Upper lobe of left lung (tissue), 6 donors: ENCODE data around the gene SUFU. TPM values are rescaled to one million over a fixed set of nuclear protein-coding genes. Genes with fewer than 3 reads are reported as not detected.

ENCODE experiments used
- ATAC-seq, 2 donors: fragments of 200-7000 bp; cut with Tn5 transposase; one replicate each; pipeline ENCODE4 v1.9.1; 2022; ENCODE audit warnings: mild to moderate bottlenecking in 2 of 2, moderate library complexity in 2 of 2; ENCODE audit not compliant: low FRiP score in 2 of 2
- DNase-seq, 2 donors: peaks; one replicate each; pipeline ENCODE4 v3.0.0-alpha.2; 2019 to 2020
- H3K27ac ChIP-seq, 4 donors: fragments of 200-600 bp; sonication (generic); one replicate each; pipeline ENCODE4 v1.5.1; 2016 to 2019
- H3K27me3 ChIP-seq, 4 donors: fragments of 200-600 bp; sonication (generic); one replicate each; pipeline ENCODE4 v1.5.1; 2017 to 2019
- H3K36me3 ChIP-seq, 4 donors: fragments of 200-600 bp; sonication (generic); one replicate each; pipeline ENCODE4 v1.5.1; 2016 to 2019
- H3K4me1 ChIP-seq, 4 donors: fragments of 200-600 bp; sonication (generic); one replicate each; pipeline ENCODE4 v1.5.1; 2018 to 2019
- H3K4me3 ChIP-seq, 4 donors: fragments of 200-600 bp; sonication (generic); one replicate each; pipeline ENCODE4 v1.5.1; 2017 to 2019; ENCODE audit warnings: mild to moderate bottlenecking in 2 of 4, moderate library complexity in 1 of 4
- H3K9me3 ChIP-seq, 4 donors: fragments of 200-600 bp; sonication (generic); one replicate each; pipeline ENCODE4 v1.5.1; 2018 to 2019
- CTCF ChIP-seq, 6 experiments: fragments of 450-650 bp in 4 of 6; fragments of 200-600 bp in 2 of 6; sonication (generic) in 2 of 6; IDR thresholded peaks; one replicate each; pipeline ENCODE4 v1.5.1; 2016 to 2019; ENCODE audit warnings: antibody characterized with exemption in 6 of 6
- EP300 ChIP-seq, 4 donors: sonication (generic); formaldehyde crosslinking; IDR thresholded peaks; one replicate each; pipeline ENCODE4 v1.5.1; 2017; ENCODE audit warnings: antibody characterized with exemption in 4 of 4, control low read depth in 2 of 4
- POLR2A ChIP-seq, 4 donors: fragments of 450-650 bp; IDR thresholded peaks; one replicate each; pipeline ENCODE4 v1.5.1; 2016 to 2017; ENCODE audit warnings: antibody characterized with exemption in 4 of 4, mild to moderate bottlenecking in 2 of 4
- POLR2AphosphoS5 ChIP-seq, 2 donors: sonication (generic); formaldehyde crosslinking; IDR thresholded peaks; one replicate each; pipeline ENCODE4 v1.5.1; 2017; ENCODE audit warnings: antibody characterized with exemption in 2 of 2
- WGBS, 2 donors: methylation state at CpG; one replicate each; pipeline ENCODE4 v1.1.5; 2017 to 2018; 5-methylcytosine and 5-hydroxymethylcytosine counted together
- total RNA-seq, 6 donors: library from RNA; depleted of rRNA in 4 of 6; stranded (reverse); fragments of >200 nt in 4 of 6; gene quantifications; one replicate each; pipeline versions ENCODE4 v1.1.0 to v1.2.1, GENCODE V29; 2016 to 2021
- donor health status: DM: no; HTN: no; CAD: no; lungs with moderate emphysema.
- donor health status: DM: no; HTN: yes; CAD: no; lungs with severe emphysema.

The SUFU gene
- total RNA-seq, 6 donors from 2014 or later = 4.1 to 15.7 (median 11.9) TPM

- TF ChIP-seq POLR2AphosphoS5 (IDR thresholded peaks at IDR 0.05) (no peak), POLR2A (IDR thresholded peaks at IDR 0.05) (no peak), EP300 (IDR thresholded peaks at IDR 0.05) (no peak), CTCF (IDR thresholded peaks at IDR 0.05) (no peak)
- Histone ChIP-seq H3K36me3 (peaks cover 0 to 3% (median 0%) of the 10 kb centered on the region in 4 donors), H3K27me3 (no peaks in the 10 kb centered on the region), H3K4me1 (no peaks in the 10 kb centered on the region), H3K4me3 (no peak overlapping the region), H3K27ac (no peak overlapping the region), H3K9me3 (no peaks in the 10 kb centered on the region)
- no peak for DNase-seq
- ATAC-seq = no peak
- 98 to 100% methylated on average over 2 of the region's 2 CpGs for WGBS, 2 donors
Observed at GRCh38 chr10:102537948-102538347, 34.2 kb downstream of the SUFU start.

- ATAC-seq (no peak), DNase-seq (no peak)
- TF ChIP-seq EP300 (IDR thresholded peaks at IDR 0.05) = no peak
- no peak for TF ChIP-seq POLR2AphosphoS5 (IDR thresholded peaks at IDR 0.05)
- TF ChIP-seq POLR2A (IDR thresholded peaks at IDR 0.05) = no peak
- TF ChIP-seq CTCF (IDR thresholded peaks at IDR 0.05) = no peak
- no peaks in the 10 kb centered on the region for H3K27me3 ChIP-seq
- no peaks in the 10 kb centered on the region for H3K4me1 ChIP-seq
- peaks cover 0 to 3% (median 0%) of the 10 kb centered on the region in 4 donors for H3K36me3 ChIP-seq
- no peak overlapping the region for H3K4me3 ChIP-seq
- H3K27ac ChIP-seq = no peak overlapping the region
- WGBS, 2 donors = 65 to 86% methylated on average over 2 of the region's 2 CpGs
- no peaks in the 10 kb centered on the region for H3K9me3 ChIP-seq
Observed at GRCh38 chr10:102538811-102539210, 35.0 kb downstream of the SUFU start.

GRCh38 chr10:102540023-102540422 is 36.3 kb downstream of the SUFU start:
- DNase-seq (no peak), ATAC-seq (peak; percentile 49 to 61)
- Histone ChIP-seq H3K27me3 (no peaks in the 10 kb centered on the region), H3K36me3 (no peaks in the 10 kb centered on the region), H3K4me1 (no peaks in the 10 kb centered on the region), H3K27ac (no peak overlapping the region), H3K9me3 (no peaks in the 10 kb centered on the region), H3K4me3 (no peak overlapping the region)
- TF ChIP-seq POLR2AphosphoS5 (IDR thresholded peaks at IDR 0.05) = no peak
- TF ChIP-seq CTCF (IDR thresholded peaks at IDR 0.05) = peak in 2 of 6 experiments; percentile 9 to 26
- 74 to 83% methylated on average over 1 of the region's 1 CpG for WGBS, 2 donors

- ATAC-seq (no peak), DNase-seq (no peak)
- Histone ChIP-seq H3K27me3 (no peaks in the 10 kb centered on the region), H3K36me3 (no peaks in the 10 kb centered on the region), H3K4me1 (peaks cover 12 to 16% (median 12%) of the 10 kb centered on the region in 4 donors), H3K9me3 (no peaks in the 10 kb centered on the region), H3K27ac (no peak overlapping the region), H3K4me3 (no peak overlapping the region)
- TF ChIP-seq EP300 (IDR thresholded peaks at IDR 0.05) (no peak), POLR2AphosphoS5 (IDR thresholded peaks at IDR 0.05) (no peak), CTCF (IDR thresholded peaks at IDR 0.05) (no peak)
- WGBS, 2 donors = 87 to 90% methylated on average over 8 of the region's 8 CpGs
Observed at GRCh38 chr10:102542800-102543418, 39.1 kb downstream of the SUFU start.

- H3K4me3 ChIP-seq = no peak overlapping the region
- no peaks in the 10 kb centered on the region for H3K9me3 ChIP-seq
- no peak overlapping the region for H3K27ac ChIP-seq
- ATAC-seq (no peak), DNase-seq (no peak)
- H3K27me3 ChIP-seq = no peaks in the 10 kb centered on the region
- H3K36me3 ChIP-seq = peaks cover 0 to 6% (median 2%) of the 10 kb centered on the region in 4 donors
- 85 to 87% methylated on average over 7 of the region's 7 CpGs for WGBS, 2 donors
- TF ChIP-seq CTCF (IDR thresholded peaks at IDR 0.05) (no peak), POLR2AphosphoS5 (IDR thresholded peaks at IDR 0.05) (no peak), EP300 (IDR thresholded peaks at IDR 0.05) (no peak), POLR2A (IDR thresholded peaks at IDR 0.05) (no peak)
- peaks cover 12 to 16% (median 12%) of the 10 kb centered on the region in 4 donors for H3K4me1 ChIP-seq
Observed at GRCh38 chr10:102545265-102545871, 41.6 kb downstream of the SUFU start.
